Fibroblast of villous mesenchyme (primary cell): ENCODE results near the gene FBXO9. TPM values are rescaled to one million over a fixed set of nuclear protein-coding genes. Genes with fewer than 3 reads are reported as not detected.

ENCODE experiments used
- DNase-seq: peaks from one replicate; pipeline ENCODE4 v3.0.0-alpha.2; 2010; ENCODE audit warnings: low read depth
- H3K4me3 ChIP-seq: 2 replicates; pipeline ENCODE4 v1.5.1; 2011; ENCODE audit warnings: low read depth, mild to moderate bottlenecking, low read length
- total RNA-seq: library from RNA; depleted of rRNA; stranded (reverse); fragments of >200 nt; gene quantifications from 2 replicates; pipeline ENCODE4 v1.2.3, GENCODE V29; 2012
- TF ChIP-seq, protein P1 (sequence below): IDR thresholded peaks from 2 replicates; pipeline ENCODE4 v1.5.1; 2012; ENCODE audit warnings: low read depth, mild to moderate bottlenecking, low read length; ENCODE audit not compliant: insufficient read depth

FBXO9 gene
- total RNA-seq, 1 donor = 55.3 TPM

DNA sequence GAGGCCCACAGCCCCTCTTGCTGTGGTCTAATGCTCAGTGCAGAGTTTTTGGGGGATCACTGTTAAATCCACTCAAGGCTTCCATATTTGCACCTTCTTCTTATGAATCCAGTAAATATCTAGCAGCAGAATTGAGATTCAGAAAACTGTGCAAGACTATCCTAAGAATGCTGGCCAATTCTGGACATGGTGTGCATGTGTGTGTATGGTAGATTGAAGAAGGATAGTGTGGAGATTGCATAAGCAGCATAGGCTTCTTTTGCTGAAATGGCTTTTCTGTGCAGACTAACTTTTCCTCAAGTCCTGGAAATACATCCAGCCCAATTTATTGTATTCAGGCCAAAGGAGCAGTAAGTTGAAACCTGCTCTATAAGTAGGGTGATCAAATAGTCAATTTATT is 39.7 kb downstream of the FBXO9 start:
- DNase-seq = no peak
- TF ChIP-seq, protein P1, sequence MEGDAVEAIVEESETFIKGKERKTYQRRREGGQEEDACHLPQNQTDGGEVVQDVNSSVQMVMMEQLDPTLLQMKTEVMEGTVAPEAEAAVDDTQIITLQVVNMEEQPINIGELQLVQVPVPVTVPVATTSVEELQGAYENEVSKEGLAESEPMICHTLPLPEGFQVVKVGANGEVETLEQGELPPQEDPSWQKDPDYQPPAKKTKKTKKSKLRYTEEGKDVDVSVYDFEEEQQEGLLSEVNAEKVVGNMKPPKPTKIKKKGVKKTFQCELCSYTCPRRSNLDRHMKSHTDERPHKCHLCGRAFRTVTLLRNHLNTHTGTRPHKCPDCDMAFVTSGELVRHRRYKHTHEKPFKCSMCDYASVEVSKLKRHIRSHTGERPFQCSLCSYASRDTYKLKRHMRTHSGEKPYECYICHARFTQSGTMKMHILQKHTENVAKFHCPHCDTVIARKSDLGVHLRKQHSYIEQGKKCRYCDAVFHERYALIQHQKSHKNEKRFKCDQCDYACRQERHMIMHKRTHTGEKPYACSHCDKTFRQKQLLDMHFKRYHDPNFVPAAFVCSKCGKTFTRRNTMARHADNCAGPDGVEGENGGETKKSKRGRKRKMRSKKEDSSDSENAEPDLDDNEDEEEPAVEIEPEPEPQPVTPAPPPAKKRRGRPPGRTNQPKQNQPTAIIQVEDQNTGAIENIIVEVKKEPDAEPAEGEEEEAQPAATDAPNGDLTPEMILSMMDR = no peak
- no peak overlapping the region for H3K4me3 ChIP-seq

DNA sequence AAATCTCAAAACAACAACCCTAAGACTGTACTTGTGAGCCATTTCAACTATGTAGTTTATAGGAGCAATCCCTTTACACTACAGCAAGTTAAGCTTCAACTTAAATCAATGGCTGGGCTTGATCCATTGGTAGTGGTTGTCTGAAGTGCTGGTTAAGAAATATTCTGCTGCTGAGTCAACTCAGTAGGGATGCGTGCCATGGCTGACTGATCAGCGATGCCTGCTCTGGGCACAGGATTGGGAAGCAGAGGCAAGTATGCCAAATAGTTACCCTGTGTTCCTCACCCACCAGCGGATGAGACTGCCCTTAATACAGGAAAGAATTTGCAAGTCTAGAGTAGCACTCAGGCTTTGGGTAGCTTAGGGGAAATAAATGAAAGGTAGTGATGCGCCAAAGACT is 41.9 kb downstream of the FBXO9 start:
- TF ChIP-seq, protein P1 = no peak
- no peak for DNase-seq
- no peak overlapping the region for H3K4me3 ChIP-seq

DNA sequence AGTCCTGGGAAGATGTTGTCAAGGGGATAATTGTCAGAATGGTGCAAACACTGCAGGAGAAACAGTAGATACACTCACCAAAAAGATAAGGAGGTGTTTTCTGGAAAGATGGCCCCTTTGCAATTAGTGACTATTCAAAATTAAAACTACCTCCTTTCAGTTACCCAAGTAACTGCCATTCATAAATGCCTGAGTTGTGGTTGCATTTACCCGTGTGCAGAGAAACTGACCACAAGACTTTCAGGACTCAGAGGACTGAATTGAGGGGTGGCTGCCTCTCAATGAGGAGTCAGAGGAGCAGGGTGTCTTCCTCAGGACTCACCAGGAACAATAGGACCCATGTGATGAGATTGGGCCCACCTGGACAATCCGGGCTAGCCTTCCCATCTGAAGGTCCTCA is 44.4 kb downstream of the FBXO9 start:
- no peak for DNase-seq
- H3K4me3 ChIP-seq = no peak overlapping the region
- TF ChIP-seq, protein P1 = no peak

DNA sequence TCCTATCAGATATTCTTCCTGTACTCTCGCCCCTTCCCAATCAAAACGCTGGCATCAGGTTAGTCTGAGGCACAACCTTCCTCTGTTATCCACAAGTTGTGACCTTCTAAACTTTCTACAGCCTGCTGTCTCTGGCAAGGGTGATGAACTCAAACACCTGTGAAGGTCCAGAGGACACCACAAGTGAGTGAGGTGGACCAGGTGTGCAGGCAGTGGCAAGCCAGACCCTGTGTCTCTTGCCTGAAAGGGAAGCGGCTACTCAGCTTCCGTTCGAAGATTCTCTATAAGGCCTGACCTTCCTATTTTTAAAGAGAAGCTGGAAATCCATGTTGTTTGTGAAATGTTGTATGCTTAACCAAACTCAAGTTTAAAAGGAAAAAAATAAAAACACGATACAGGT is 46.7 kb downstream of the FBXO9 start:
- TF ChIP-seq, protein P1 = no peak
- no peak for DNase-seq
- H3K4me3 ChIP-seq = no peak overlapping the region

DNA sequence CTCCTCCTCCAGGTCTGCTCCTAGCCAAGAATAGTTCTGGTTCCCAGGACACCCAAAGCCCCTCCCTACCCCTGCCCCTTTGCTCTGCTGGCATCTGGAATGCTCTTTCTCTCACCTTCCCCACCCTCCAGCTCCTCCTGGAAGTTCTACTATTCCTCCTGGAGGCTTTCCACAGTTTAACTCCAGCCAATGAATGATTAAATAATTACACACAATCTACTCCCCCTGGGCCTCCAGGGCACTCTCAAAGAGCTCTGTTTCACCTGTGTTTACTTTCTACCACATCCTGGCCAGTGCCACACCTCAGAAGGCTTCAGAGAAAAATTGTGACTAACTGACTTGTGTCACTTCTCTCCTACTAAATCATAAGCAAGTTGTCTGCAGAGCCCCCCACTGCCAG is 47.2 kb downstream of the FBXO9 start:
- no peak for DNase-seq
- TF ChIP-seq, protein P1 = no peak
- no peak overlapping the region for H3K4me3 ChIP-seq

DNA sequence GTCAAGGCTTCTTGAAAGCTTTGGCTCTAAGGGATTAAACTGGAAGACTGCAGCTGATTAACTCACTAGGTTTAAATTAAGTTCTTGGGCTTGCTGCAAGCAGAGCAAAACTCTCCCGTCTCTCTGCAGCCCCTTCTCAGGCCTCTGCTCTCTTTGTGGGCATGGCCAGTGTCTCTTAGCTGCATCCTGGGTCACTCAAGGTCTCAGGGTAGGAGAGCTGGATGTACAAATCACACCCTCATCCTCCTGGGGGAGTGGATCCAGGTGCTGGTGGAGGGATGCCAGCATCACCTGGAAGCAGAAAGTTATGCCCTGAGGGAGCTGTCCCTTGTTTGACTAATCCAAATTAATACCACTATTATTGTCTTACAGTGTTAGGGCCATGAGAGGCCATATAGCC is 47.7 kb downstream of the FBXO9 start:
- no peak for DNase-seq
- no peak overlapping the region for H3K4me3 ChIP-seq
- TF ChIP-seq, protein P1 = no peak

DNA sequence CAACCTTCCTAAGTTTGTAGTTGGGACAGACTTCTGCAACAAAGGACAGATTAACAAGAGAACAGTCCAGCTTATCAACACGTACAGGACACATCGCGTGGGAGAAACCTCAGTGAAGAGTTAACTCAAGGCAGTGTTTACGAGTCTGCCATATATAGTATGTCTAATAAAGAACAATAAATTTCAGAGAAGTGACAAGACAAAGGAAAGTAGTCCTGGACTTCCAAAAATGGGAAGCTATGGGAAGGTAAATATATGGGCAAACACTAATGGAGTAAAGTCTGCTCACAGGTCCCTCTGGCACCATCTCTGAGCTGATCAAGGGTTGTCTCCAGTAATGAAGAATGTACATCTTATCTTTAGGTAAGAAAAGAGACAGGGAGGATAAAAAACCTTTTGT is 48.5 kb downstream of the FBXO9 start:
- no peak for DNase-seq
- TF ChIP-seq, protein P1 = no peak
- H3K4me3 ChIP-seq = no peak overlapping the region
